HG03159 (cell line): ENCODE measurements around the gene IL10RA.
"Not testable (repeated sequence)": the region's sequence is repeated elsewhere in the genome, so short reads cannot be mapped to it uniquely, and the experiment has no call there.

Experiments
- ATAC-seq: cut with Tn5 transposase; IDR thresholded peaks from one replicate; pipeline ENCODE4 v1.9.1; 2021; ENCODE audit warnings: mild to moderate bottlenecking, moderate library complexity; ENCODE audit not compliant: unreplicated experiment

The IL10RA gene

DNA sequence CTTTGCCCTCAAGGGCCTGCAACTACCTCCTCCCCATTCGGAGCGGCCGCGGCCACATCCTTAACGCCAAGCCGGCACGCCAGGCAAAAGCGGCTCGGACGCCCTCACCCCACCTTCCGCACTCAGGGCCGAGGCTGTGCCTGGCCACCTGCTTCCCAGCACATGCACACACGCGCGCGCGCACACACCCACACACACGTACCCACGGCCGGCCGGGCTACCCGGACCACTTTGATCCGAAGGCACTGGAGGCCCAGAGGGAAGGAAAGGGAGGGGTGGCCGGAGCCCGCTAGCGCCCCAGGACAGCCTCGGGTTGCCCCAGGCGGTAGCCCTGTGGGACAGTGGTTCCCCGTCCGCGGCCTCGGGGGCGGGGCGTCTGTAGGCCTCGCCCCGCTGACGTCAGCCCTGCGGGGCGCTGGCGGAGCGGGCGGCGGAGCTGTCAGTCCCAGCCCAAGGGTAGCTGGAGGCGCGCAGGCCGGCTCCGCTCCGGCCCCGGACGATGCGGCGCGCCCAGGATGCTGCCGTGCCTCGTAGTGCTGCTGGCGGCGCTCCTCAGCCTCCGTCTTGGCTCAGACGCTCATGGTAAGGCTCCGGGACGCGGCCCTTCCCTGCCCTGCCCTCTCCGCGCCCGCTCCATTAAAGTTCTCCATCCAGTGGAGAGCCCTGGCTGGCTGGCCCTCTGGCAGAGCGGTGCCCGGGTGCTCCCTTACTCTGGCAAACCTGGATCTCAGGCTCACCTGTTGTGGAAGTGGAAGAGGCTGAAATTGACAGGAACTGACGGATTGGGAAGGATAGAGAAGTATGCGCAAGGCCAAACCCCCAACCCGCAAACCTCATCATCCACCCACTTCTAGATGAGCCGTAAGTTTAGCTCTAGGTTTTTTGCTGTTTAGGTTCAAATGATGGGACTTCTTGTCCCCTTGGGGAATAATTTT is at the start of gene IL10RA:
Gene IL10RA, plus strand, starts transcription at position 442 of the 935 bp plus-strand sequence. Its CDS starts 74 bp downstream, at position 516.
- peak; percentile 85 for ATAC-seq

DNA sequence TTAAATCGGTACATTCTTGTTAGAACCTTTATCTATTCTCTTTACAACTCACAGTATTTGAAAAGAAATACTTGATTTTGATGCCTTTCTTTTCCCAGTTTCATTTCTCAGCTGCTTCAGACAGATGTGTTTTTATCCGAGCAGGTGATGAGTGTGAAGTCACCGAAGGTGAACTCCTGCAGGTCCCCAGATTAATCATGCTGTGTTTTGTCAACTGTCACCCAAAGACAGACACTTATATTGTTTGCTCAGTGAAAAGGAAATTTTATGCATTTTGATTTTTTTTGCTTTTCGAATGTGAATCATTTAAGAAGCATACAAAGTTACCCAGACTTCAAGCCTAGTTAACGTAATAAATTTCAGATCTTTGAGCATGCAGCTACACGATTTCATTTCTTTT is 49.2 kb upstream of the IL10RA start:
- no peak for ATAC-seq

DNA sequence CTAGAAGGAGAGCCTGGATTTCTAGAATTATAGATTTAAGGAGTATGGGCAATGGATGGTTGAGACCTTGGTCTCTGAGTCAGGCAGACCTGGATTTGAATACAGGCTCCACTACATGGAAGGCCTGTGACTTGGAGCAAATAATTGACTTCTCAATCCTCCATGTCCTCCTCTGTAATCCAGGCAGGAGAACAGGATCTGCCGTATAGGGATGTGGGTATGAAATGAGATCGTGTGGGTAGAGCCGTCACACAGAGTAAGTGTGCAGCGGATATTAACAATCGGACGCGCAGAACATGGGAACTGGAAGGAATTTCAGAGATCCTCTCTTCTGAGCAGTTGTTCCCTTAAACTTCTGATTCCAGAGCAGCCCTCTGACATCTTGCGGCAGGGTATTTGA is 45.5 kb upstream of the IL10RA start:
- no peak for ATAC-seq

DNA sequence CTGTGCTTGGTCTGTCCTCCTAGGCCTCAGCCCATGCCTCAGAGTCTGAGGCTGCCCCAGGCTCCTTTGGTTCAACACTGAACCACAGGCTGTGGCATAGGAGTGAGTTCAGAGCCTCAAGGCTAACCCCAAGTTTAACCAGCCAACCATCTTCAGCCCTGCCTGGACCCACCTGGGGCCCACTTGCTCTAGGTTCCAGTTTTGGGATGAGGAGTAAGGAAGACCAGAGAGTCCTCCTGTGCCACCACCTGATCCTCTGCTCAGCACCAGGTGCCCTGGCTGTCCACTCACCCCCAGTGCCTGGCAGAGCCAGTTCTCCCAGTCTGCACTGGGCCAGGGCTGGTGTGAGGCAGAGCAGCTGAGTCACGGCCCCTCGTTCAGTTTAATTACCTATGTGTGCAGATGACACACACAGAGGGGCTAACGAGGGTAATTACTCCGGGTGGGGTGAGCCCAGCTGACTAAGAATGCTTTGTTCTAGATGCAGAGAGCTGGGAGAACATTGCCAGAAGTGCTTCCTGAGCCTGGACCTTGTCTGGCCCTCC is 45.0 kb upstream of the IL10RA start:
- no peak for ATAC-seq

DNA sequence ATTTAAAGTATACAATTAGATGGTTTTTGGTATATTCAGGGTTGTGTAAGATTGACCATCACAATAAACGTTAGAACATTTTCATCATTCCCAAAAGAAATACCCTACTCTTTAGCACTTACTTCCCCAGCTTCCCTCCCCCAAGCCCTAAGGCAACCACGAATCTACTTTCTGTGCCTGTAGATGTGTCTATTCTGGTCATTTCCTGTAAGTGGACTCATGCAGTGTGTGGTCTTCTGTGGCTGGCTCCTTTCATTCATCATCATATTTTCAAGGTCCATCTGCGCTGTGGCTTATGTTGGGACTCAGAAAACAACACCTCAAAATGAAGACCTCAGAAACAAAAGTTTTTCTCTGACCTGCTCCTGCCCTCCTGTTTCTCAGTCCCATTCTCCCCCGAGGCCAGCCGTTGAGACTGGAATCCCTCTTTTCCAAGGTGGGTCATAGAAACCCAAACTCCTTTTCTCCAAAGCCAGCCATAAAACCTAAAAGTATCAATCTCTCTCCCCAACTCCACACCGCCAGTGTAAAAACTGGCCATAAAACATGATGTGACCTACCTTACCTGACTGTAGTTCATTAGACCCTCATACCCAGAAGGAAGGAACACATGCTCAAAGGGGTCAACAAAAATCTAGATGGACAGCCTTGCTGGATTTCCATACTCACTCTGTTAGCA is 44.1 kb upstream of the IL10RA start:
- no peak for ATAC-seq

DNA sequence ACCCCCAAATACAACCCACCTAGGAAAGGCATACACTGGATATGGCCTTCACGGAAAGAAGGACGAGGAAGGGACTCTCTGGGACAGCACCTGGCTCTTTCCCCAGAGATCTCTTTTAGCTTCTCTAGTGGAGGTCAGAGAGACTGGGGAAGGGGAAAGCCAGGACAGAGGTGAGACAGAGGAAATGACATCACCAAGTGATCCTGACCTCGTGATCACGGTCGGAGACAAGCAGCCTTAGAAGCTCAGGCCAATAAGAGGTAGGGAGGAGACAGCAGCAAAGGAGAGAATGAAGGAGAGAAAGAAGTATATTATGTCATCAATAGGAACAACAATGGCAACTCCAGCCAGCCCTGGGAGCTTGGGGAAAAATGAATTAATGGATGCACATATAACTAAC is 41.6 kb upstream of the IL10RA start:
- ATAC-seq: no peak

DNA sequence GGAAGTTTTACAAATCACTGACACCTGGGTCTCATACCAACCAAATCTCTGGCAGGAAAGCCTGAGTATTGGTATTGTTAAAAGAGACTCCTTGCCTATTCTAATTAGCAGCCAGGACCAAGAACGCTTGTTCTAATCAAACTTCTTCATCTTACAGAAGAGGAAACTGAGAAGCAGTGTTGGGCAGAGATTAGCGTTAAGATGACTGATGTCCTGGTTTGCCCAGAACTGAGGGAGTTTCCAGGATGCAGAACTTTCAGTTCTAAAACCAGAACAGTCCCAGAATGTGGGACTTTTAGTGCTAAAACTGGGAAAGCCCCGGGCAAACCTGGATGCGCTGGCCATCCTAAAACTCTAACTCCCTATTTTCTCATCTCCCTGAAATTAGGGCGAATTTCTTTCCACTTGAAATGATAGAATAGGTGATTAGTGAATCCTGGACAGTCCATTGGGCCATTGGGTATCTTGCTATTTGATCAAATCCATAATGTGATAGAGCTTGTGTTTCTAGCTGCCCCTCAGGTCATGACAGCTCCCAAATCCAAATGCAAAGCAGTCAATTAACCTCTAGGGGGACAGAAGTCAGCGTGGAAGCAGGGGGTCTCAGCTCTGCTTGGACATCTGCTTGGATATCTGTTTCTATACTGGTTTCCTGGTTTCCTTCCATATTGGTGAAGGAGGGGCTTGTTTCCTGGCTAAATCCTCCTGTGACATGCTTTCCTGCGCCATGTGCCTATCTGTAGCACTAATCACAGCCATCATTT is 41.0 kb upstream of the IL10RA start:
- ATAC-seq: no peak

DNA sequence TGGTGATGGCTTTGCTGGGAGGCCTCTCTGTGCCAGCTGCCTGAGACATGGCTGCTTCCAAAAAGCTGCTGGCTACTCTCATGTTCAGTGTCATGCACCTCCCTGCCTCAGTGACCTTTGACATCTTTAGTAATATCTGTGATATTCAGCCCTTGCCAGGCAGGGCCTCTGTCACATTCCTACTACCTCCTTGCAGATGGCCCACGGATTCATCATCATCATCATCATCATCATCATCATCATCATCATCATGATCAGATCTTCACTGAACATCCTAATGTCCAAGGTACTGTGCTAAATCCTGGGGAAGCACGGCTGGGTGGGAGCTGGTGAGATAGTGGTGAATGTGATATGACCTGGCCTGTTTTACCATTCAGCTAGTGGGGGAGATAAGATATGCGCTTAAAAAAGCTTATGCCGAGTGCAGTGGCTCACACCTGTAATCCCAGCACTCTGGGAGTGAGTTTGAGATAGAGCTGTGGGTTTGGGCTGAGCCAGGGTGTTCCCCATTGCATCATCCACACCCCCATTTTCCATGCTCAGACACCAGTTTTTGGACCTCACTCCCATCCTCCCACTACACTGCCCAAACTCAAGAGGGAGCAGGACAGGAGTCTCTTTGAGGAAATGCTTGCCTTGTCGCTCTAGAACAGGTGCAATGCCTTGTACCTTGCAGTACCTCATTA is 39.9 kb upstream of the IL10RA start:
- no peak for ATAC-seq

DNA sequence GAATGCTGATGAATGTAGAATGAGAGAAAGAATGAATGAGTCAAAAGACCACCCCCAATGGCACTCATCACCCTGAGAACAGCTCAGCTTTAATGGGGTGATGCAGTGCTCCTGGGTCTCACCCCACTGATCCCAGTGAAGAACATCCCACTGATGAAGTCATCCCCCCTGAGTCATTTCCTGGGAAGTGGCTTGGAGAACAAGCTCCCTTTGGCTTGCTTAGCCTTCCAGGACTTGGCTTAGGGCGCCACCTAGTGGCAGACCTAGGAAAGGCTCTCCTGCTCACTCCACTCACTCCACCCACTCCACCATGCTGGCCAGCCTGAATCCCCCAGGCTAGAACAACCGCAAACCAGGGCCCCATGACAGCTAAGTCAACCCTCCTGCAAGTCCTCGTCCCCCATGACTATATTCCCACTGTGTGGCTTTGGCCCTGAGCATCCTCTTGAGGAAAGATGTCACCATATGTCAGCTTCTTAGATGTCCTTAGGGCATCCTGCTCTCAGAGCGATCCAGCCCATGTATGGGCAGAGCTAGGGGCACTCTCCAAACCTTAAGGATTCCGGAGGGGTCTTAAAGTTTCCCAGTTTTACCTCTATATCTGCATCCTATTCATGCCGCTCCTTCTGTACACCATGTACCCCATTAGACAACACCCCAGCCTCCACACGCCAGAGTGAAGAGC is 39.2 kb upstream of the IL10RA start:
- no peak for ATAC-seq

DNA sequence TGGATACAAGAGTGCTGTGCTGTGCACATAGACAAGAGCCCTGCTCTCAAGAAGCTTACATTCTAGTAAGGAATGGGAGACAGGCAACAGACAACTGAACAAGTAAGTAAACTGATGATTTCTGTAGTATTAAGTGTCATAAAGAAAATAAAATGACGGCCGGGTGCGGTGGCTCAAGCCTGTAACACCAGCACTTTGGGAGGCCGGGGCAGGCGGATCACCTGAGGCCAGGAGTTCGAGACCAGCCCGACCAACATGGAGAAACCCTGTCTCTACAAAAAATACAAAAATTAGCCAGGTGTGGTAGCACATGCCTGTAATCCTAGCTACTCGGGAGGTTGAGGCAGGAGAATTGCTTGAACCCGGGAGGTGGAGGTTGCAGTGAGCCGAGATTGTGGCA is 38.4 kb upstream of the IL10RA start:
- not testable (repeated sequence) for ATAC-seq

DNA sequence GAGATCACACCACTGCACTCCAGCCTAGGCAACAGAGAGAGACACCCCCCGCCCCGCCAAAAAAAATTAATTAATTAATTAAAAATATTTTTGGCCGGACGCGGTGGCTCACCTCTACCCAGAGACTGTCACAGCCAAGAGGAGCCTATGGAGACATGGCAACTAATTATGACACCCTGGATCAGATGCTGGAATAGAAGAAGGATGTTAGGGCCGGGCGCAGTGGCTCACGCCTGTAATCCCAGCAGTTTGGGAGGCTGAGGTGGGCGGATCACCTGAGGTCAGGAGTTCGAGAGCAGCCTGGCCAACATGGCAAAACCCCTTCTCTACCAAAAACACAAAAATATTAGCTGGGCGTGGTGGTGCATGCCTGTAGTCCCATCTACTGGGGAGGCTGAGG is 37.7 kb upstream of the IL10RA start:
- ATAC-seq: not testable (repeated sequence)

DNA sequence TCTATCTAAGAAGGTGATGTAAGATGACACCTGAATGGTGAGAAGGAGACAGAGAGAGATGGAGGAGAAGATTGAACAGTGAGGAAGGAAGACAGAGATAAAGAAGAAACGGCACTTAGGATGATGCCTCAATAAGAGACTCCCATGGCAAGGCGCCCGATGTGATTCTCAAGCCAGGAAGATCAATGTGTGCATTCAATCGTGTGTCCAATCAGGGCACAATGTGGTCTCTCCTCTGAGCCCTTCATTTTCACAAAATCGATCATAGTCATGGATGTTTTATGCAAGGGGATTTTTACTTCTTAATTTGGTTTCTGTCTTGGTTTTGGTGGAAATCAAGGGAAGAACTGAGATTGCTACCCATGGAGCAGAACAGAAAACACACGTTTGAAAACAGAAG is 37.1 kb upstream of the IL10RA start:
- no peak for ATAC-seq

DNA sequence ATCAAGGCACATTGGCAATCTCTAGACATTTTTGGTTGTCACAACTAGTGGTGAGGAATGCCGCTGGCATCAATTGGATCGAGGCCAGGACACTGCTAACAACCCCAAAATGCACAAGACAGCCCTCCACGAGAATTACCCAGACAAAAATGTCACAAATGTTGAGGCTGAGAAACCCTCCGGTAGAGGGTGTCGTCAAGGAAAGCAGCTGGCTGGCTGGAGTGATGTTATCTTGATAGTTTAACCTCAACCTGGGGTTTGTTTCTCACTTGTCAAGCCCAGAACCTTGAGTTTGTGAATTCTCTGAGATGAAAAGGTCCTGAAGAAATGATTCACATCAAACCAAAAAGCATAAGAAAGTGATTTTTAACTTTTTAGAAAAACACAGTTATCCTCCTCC is 35.9 kb upstream of the IL10RA start:
- ATAC-seq: no peak

DNA sequence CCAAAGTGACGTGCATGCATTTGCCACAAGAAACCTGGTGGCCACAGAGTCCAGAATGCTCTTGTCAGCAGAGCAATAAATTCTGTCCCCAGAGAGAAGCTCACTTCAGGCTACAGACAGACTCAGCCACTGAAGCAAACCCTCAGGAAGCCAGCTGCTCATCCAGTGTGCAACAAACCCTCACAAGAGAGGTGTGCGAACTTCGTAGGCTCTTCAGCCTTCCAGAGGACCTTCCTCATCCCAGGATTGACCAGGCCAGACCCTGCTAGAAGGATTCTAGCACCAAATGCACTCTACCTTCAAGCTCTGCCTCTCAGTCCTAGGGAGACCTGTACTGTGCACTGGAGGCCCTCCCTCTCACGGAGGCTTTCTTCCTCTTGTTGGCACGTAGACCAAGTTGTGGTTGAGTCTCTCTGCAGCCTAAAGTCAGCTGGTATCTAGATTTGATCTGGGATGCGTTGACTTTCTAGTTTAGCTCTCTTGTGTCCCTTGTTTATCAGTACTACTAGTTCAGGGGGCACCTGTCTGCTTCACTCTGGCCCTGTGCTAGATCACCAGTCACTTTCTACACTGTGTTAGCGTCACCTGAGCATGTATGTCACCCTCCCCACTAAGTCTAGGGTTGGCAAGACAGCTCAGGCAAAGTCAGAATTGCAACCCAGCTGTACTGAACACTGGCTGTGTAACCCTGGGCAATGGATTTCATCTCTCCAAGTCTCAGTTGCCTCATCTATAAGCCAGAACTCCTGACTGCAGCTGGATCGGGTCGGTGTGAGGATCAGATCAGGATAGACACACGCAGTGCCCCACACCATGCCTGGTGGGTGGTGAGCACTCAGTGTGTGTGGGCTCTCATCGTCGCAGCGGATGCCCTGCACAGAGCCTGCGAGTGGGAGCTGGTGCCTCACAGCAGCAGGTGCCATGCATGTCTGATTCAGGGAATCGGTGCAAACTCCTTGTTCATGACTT is 34.9 kb upstream of the IL10RA start:
- ATAC-seq: no peak

DNA sequence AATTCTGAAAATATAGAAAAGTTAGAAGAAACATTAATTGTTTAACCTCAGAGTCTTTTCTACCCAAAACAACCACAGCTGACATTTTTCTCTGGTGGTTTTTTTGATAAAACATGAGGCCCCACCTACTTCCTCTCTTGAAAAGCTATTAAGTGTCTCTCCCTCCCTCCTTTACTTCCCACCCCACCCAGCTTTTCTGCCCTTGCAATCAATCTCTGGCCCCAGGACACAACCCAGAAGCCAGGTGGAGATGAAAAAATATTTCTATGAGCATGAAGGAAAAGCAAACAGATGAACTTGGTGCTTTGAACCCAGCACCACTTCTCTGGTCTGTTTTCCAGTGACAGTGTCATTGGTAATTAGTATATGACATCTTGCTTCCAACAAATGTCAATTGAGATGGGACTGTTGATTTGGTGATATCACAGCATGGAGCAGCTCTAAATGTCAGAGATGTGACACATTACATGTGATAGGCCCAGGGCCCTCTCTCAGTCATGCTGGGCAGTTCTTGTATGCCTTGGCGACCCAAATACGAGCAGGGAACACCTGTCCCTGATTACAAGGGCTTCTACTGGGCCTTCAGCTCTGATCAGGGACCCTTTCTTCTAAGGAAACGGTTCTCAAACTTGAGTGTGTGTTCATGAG is 33.0 kb upstream of the IL10RA start:
- no peak for ATAC-seq

DNA sequence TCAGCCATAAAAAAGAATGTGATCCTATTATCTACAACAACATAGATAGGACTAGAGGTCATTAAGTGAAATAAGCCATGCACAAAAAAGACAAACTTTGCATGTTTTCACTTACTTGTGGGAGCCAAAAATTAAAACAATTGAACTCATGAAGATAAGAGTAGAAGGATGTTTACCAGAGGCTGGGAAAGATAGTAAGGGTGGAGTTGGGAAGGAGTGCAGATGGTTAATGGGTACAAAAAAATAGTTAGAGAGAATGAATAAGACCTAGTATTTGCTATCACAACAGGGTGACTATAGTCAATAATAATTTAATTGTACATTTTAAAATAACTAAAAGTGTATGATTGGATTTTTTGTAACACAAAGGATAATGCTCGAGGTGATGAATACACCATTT is 27.2 kb upstream of the IL10RA start:
- no peak for ATAC-seq

DNA sequence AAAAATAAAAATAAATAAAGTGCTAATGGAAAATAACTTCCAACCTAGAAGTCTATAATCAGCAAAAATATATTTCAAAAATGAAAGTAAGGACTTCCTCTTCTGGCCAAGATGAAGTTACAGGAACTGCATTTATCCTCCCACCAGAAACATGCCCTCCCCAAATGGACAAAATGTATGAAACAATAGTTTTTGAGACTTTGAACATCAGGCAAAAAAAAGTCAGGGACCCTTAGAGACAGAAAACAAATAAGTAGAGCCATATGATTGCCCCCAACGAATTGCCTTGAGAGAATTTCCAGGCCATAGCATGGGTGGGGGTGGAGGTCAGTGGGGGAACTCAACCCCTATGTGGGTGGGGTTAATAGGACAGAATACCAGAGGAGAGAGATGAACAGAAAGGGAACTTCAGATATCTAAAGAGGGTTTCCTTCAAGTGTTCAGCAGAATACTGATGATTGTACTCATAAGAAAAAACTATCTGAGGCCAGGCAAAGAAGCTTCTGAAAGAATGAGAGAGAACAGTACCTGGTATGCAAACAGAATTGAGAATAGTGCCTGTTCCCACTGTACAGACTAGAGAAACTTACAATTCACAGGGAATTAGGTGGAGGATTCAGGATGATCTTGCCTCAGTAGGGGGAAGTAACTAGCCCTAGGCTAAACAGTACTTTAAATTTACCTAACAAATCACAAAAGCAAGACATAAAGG is 26.6 kb upstream of the IL10RA start:
- ATAC-seq: no peak

DNA sequence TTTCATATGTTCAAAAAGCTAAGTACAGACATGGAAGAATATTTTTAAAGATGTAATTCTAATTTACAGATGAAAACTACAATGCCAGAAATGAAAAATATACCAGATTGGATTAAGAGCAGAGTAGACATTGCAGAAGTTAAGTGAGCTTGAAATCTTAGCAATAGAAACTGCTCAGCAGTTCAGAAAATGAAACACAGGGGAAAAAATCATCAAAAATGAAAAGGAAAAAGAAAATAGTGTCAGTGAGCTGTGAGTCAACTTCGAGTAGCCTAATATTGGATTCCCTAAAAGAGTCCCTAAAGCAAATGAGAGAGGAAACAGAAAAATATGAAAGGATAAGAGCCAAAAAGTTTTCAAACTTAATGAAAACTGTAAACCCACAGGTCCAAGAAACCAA is 25.8 kb upstream of the IL10RA start:
- ATAC-seq: no peak
